H9 (cell line): Measurements from ENCODE around the gene SLC12A4. TPM values are rescaled to one million over a fixed set of nuclear protein-coding genes. Genes with fewer than 3 reads are reported as not detected.

Experiments
- DNase-seq: peaks from one replicate; pipeline ENCODE4 v3.0.0-alpha.2; 2017
- H2AFZ ChIP-seq: one replicate; pipeline ENCODE4 v1.6.1; 2013; ENCODE audit warnings: mild to moderate bottlenecking, low read length, control low read depth, moderate library complexity
- H2AK5ac ChIP-seq: 2 replicates; pipeline ENCODE4 v1.6.1; 2013; ENCODE audit warnings: low read length, control low read depth, mixed read lengths; ENCODE audit not compliant: insufficient read length
- H2BK120ac ChIP-seq: one replicate; pipeline ENCODE4 v1.6.1; 2013; ENCODE audit warnings: low read depth, mild to moderate bottlenecking, low read length, control low read depth, inconsistent platforms; ENCODE audit not compliant: poor library complexity, severe bottlenecking
- H2BK12ac ChIP-seq: 2 replicates; pipeline ENCODE4 v1.6.1; 2013; ENCODE audit warnings: low read length, control low read depth, mixed read lengths, low read depth; ENCODE audit not compliant: insufficient read length
- H2BK15ac ChIP-seq: 2 replicates; pipeline ENCODE4 v1.6.1; 2013; ENCODE audit warnings: low read depth, low read length, control low read depth
- H2BK20ac ChIP-seq: one replicate; pipeline ENCODE4 v1.6.1; 2013; ENCODE audit warnings: low read depth, mild to moderate bottlenecking, low read length, control low read depth, inconsistent platforms; ENCODE audit not compliant: poor library complexity, severe bottlenecking
- H2BK5ac ChIP-seq: 2 replicates; pipeline ENCODE4 v1.6.1; 2013; ENCODE audit warnings: low read length, control low read depth, mixed read lengths; ENCODE audit not compliant: insufficient read length
- H3K14ac ChIP-seq: 2 replicates; pipeline ENCODE4 v1.6.1; 2013; ENCODE audit warnings: low read length, control low read depth; ENCODE audit not compliant: insufficient read depth
- H3K18ac ChIP-seq: 2 replicates; pipeline ENCODE4 v1.6.1; 2013; ENCODE audit warnings: low read depth, mild to moderate bottlenecking, mixed read lengths, low read length, control low read depth; ENCODE audit not compliant: insufficient read length
- H3K23ac ChIP-seq: 2 replicates; pipeline ENCODE4 v1.6.1; 2013; ENCODE audit warnings: low read length, control low read depth, mixed read lengths, low read depth; ENCODE audit not compliant: insufficient read length
- H3K23me2 ChIP-seq: 2 replicates; pipeline ENCODE4 v1.6.1; 2013; ENCODE audit warnings: low read depth, mild to moderate bottlenecking, mixed read lengths, low read length, control low read depth; ENCODE audit not compliant: insufficient read length, poor library complexity, severe bottlenecking
- H3K27ac ChIP-seq: 2 replicates; pipeline ENCODE4 v1.5.1; 2013; ENCODE audit warnings: low read length, control low read depth, mixed read lengths, low read depth; ENCODE audit not compliant: insufficient read length
- H3K27me3 ChIP-seq: 2 replicates; pipeline ENCODE4 v1.6.1; 2013; ENCODE audit warnings: low read length, control low read depth, inconsistent platforms; ENCODE audit not compliant: insufficient read depth
- H3K4ac ChIP-seq: 2 replicates; pipeline ENCODE4 v1.6.1; 2013; ENCODE audit warnings: low read depth, mild to moderate bottlenecking, control low read depth, inconsistent platforms, low read length, moderate library complexity
- H3K4me1 ChIP-seq: 2 replicates; pipeline ENCODE4 v1.6.1; 2013; ENCODE audit warnings: low read length, control low read depth, inconsistent platforms; ENCODE audit not compliant: insufficient read depth
- H3K4me2 ChIP-seq: 2 replicates; pipeline ENCODE4 v1.6.1; 2013; ENCODE audit warnings: low read length, control low read depth, mixed read lengths; ENCODE audit not compliant: insufficient read length, insufficient read depth
- H3K56ac ChIP-seq: 2 replicates; pipeline ENCODE4 v1.6.1; 2013; ENCODE audit warnings: low read depth, mild to moderate bottlenecking, mixed read lengths, low read length, control low read depth; ENCODE audit not compliant: insufficient read length
- H3K79me1 ChIP-seq: 2 replicates; pipeline ENCODE4 v1.6.1; 2013; ENCODE audit warnings: low read depth, mild to moderate bottlenecking, moderate library complexity, low read length, control low read depth, inconsistent platforms; ENCODE audit not compliant: insufficient read depth, poor library complexity, severe bottlenecking
- H3K79me2 ChIP-seq: 2 replicates; pipeline ENCODE4 v1.6.1; 2013; ENCODE audit warnings: low read length, control low read depth, inconsistent platforms; ENCODE audit not compliant: insufficient read depth
- H3K9ac ChIP-seq: 2 replicates; pipeline ENCODE4 v1.6.1; 2013; ENCODE audit warnings: low read length, control low read depth, mixed read lengths; ENCODE audit not compliant: insufficient read length; ENCODE audit errors: extremely low read depth
- H3K9me3 ChIP-seq: one replicate; pipeline ENCODE4 v1.6.1; 2013; ENCODE audit warnings: low read depth, low read length, inconsistent platforms; ENCODE audit not compliant: control insufficient read depth
- H3T11ph ChIP-seq: one replicate; pipeline ENCODE4 v1.6.1; 2013; ENCODE audit warnings: mild to moderate bottlenecking, low read length, control low read depth, inconsistent platforms
- H4K20me1 ChIP-seq: one replicate; pipeline ENCODE4 v1.6.1; 2013; ENCODE audit not compliant: control insufficient read depth, insufficient read length, insufficient read depth
- H4K5ac ChIP-seq: 2 replicates; pipeline ENCODE4 v1.6.1; 2013; ENCODE audit warnings: low read depth, mild to moderate bottlenecking, mixed read lengths, low read length, control low read depth; ENCODE audit not compliant: insufficient read length
- H4K8ac ChIP-seq: replicated peaks from 2 replicates; pipeline ENCODE4 v1.6.1; 2013; ENCODE audit warnings: low read length, control low read depth, mixed read lengths, low read depth; ENCODE audit not compliant: insufficient read length
- H4K91ac ChIP-seq: 2 replicates; pipeline ENCODE4 v1.6.1; 2013; ENCODE audit warnings: low read depth, mild to moderate bottlenecking, moderate library complexity, mixed read lengths, low read length, control low read depth; ENCODE audit not compliant: insufficient read length
- H3K27ac Mint-ChIP-seq, 3 experiments: 2 replicates in 2 of 3; 3 replicates in 1 of 3; pipeline ENCODE4 v1.8.0; 2020 to 2021; ENCODE audit warnings: mixed read lengths in 3 of 3, mild to moderate bottlenecking in 1 of 3, moderate library complexity in 1 of 3
- H3K27me3 Mint-ChIP-seq: 2 replicates; pipeline ENCODE4 v1.8.0; 2021; ENCODE audit warnings: low read depth, mild to moderate bottlenecking, moderate library complexity, mixed read lengths
- H3K36me3 Mint-ChIP-seq, 3 experiments: 2 replicates in 2 of 3; 3 replicates in 1 of 3; pipeline ENCODE4 v1.8.0; 2020 to 2021; ENCODE audit warnings: low read depth in 3 of 3, mixed read lengths in 3 of 3; ENCODE audit not compliant: insufficient read depth in 1 of 3
- H3K4me1 Mint-ChIP-seq, 2 experiments: 2 replicates each; pipeline ENCODE4 v1.8.0; 2020; ENCODE audit warnings: mixed read lengths in 2 of 2
- H3K4me3 Mint-ChIP-seq, 2 experiments: 2 replicates in 1 of 2; 3 replicates in 1 of 2; pipeline ENCODE4 v1.8.0; 2020 to 2021; ENCODE audit warnings: mild to moderate bottlenecking in 2 of 2, mixed read lengths in 2 of 2, moderate library complexity in 1 of 2
- H3K9me3 Mint-ChIP-seq, 2 experiments: 2 replicates in 1 of 2; 3 replicates in 1 of 2; pipeline ENCODE4 v1.8.0; 2020; ENCODE audit warnings: mild to moderate bottlenecking in 2 of 2, mixed read lengths in 2 of 2, moderate library complexity in 1 of 2
- WGBS: extraction: QIAGEN DNeasy Blood & Tissue Kit; methylation state at CpG from one replicate; pipeline ENCODE4 v1.1.7; 2013; ENCODE audit warnings: missing lambda C conversion rate, low lambda C conversion rate, mixed read lengths; ENCODE audit not compliant: insufficient read length; ENCODE audit errors: extremely low coverage; 5-methylcytosine and 5-hydroxymethylcytosine counted together
- total RNA-seq: library from RNA; stranded (reverse); gene quantifications from 2 replicates; pipeline ENCODE4 v1.2.1, GENCODE V29; 2021
- TF ChIP-seq, protein P1 (sequence below): fragments of 200-600 bp; sonication (generic); conservative IDR thresholded peaks from 3 replicates; pipeline ENCODE4 v1.8.0; 2021; ENCODE audit warnings: antibody characterized with exemption, mild to moderate bottlenecking

The SLC12A4 gene
- total RNA-seq, 1 experiment from 2014 or later: 46.7 TPM

DNA sequence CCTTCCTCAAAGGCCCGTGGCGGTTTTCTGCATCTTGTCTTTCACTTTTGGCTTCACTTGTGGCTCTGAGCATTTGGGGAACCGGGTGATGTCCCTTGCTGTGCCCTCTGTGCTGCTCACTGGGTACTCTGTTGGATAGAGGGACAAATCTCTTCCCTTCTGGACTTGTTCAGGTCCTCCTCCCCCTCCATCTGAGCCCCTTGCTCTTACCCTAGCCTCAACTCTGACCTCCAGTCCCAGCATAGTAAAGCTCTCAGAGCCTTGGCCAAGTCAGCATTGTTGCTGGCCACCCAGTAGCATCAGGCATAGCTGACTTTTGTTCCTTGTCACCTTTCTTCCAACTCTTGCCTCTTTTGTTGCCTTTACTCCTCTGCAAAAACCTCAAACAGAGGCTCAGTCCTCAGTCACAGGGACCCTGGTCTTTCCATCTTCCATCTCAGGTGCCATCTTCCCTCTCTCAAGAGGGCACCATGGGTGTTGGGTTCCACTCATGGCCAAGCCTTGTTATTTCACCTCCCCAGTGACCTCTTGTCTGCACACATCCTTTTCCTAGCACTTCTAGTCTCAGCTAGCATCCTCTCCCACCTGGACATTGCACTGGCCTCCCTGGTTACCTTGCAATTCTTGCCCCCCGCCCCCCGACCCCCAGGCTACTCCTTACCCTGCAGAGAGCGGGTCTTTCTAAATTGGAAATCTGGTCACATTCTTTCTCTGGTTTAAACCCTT lies 31.4 kb downstream of the SLC12A4 start:
- H3K27ac ChIP-seq: no peak overlapping the region
- H2AK5ac ChIP-seq: no peak overlapping the region
- H3K4me1 ChIP-seq: peaks cover 3% of the 10 kb centered on the region; the same call in 1 of the 2 replicates
- H4K20me1 ChIP-seq: no peaks in the 10 kb centered on the region
- H2AFZ ChIP-seq: no peak overlapping the region
- peaks cover 18% of the 10 kb centered on the region for H3K23me2 ChIP-seq
- H3K14ac ChIP-seq: peak overlapping the region; percentile 16; the same call in 1 of the 2 replicates
- no peak overlapping the region for H3K23ac ChIP-seq
- no peaks in the 10 kb centered on the region for H3K79me1 ChIP-seq
- no peaks in the 10 kb centered on the region for H3K79me2 ChIP-seq
- no peaks in the 10 kb centered on the region for H3K9me3 ChIP-seq
- Mint-ChIP-seq H3K4me3 (peak overlapping the region; percentile 98 to 100), H3K27ac (peak overlapping the region; percentile 18 to 99 (median 32); a peak in 5 of 7 replicates), H3K9me3 (peaks cover 0 to 2% of the 10 kb centered on the region in 2 experiments; a peak in 2 of 5 replicates), H3K4me1 (peaks cover 25 to 26% of the 10 kb centered on the region in 2 experiments), H3K36me3 (peaks cover 0 to 34% (median 8%) of the 10 kb centered on the region in 3 experiments; a peak in 4 of 7 replicates), H3K27me3 (peaks cover 10% of the 10 kb centered on the region)
- no peak overlapping the region for H3K4ac ChIP-seq
- H3K9ac ChIP-seq: peak overlapping the region; percentile 33
- no peak overlapping the region for H3K56ac ChIP-seq
- H2BK12ac ChIP-seq: no peak overlapping the region
- peak overlapping the region; percentile 79 for H3K4me2 ChIP-seq
- no peaks in the 10 kb centered on the region for H3K27me3 ChIP-seq
- no peak overlapping the region for H2BK20ac ChIP-seq
- no peak overlapping the region for H3K18ac ChIP-seq
- no CpG with 5 or more reads among the region's 6 CpGs for WGBS
- TF ChIP-seq, protein P1, sequence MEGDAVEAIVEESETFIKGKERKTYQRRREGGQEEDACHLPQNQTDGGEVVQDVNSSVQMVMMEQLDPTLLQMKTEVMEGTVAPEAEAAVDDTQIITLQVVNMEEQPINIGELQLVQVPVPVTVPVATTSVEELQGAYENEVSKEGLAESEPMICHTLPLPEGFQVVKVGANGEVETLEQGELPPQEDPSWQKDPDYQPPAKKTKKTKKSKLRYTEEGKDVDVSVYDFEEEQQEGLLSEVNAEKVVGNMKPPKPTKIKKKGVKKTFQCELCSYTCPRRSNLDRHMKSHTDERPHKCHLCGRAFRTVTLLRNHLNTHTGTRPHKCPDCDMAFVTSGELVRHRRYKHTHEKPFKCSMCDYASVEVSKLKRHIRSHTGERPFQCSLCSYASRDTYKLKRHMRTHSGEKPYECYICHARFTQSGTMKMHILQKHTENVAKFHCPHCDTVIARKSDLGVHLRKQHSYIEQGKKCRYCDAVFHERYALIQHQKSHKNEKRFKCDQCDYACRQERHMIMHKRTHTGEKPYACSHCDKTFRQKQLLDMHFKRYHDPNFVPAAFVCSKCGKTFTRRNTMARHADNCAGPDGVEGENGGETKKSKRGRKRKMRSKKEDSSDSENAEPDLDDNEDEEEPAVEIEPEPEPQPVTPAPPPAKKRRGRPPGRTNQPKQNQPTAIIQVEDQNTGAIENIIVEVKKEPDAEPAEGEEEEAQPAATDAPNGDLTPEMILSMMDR: no peak
- no peak overlapping the region for H4K8ac ChIP-seq
- no peak overlapping the region for H4K91ac ChIP-seq
- no peak overlapping the region for H2BK15ac ChIP-seq
- no peak overlapping the region for H2BK120ac ChIP-seq
- DNase-seq: no peak
- no peak overlapping the region for H3T11ph ChIP-seq
- no peak overlapping the region for H4K5ac ChIP-seq
- no peak overlapping the region for H2BK5ac ChIP-seq
